Astrocyte (in vitro differentiated cells and primary cell): Measurements from ENCODE around the gene CCK. TPM values are rescaled to one million over a fixed set of nuclear protein-coding genes. Genes with fewer than 3 reads are reported as not detected.

Experiments used
- DNase-seq: peaks from one replicate; pipeline ENCODE4 v3.0.0-alpha.2; 2010; ENCODE audit warnings: low read depth
- FAIRE-seq: peaks from 2 replicates; lab custom pipeline; 2011; peaks lifted over from hg19 to GRCh38; lab: Jason Lieb, UNC
- H2AFZ ChIP-seq: 2 replicates; pipeline ENCODE4 v1.6.0; 2012; ENCODE audit warnings: low read depth, low read length, inconsistent platforms
- H3K27ac ChIP-seq: 2 replicates; pipeline ENCODE4 v1.5.1; 2011; ENCODE audit warnings: low read depth, low read length, inconsistent platforms
- H3K27me3 ChIP-seq: 2 replicates; pipeline ENCODE4 v1.6.0; 2011; ENCODE audit warnings: low read length, inconsistent platforms; ENCODE audit not compliant: insufficient read depth
- H3K36me3 ChIP-seq: 2 replicates; pipeline ENCODE4 v1.5.1; 2011; ENCODE audit warnings: low read length, inconsistent platforms; ENCODE audit not compliant: insufficient read depth
- H3K4me1 ChIP-seq: 2 replicates; pipeline ENCODE4 v1.5.1; 2011; ENCODE audit warnings: low read length, inconsistent platforms; ENCODE audit not compliant: insufficient read depth
- H3K4me2 ChIP-seq: 2 replicates; pipeline ENCODE4 v1.6.0; 2012; ENCODE audit warnings: low read length, inconsistent platforms
- H3K4me3 ChIP-seq: 2 replicates; pipeline ENCODE4 v1.5.1; 2011; ENCODE audit warnings: low read depth, mild to moderate bottlenecking, low read length, inconsistent platforms; ENCODE audit not compliant: insufficient read depth
- H3K79me2 ChIP-seq: 2 replicates; pipeline ENCODE4 v1.6.0; 2012; ENCODE audit warnings: mild to moderate bottlenecking, low read length, inconsistent platforms; ENCODE audit not compliant: insufficient read depth
- H3K9ac ChIP-seq: 2 replicates; pipeline ENCODE4 v1.6.0; 2012; ENCODE audit warnings: mild to moderate bottlenecking, low read length, inconsistent platforms
- H3K9me3 ChIP-seq: 2 replicates; pipeline ENCODE4 v1.5.1; 2012; ENCODE audit warnings: low read depth, mild to moderate bottlenecking, low read length, inconsistent platforms; ENCODE audit not compliant: insufficient read depth
- H4K20me1 ChIP-seq: 2 replicates; pipeline ENCODE4 v1.6.0; 2012; ENCODE audit warnings: low read length, inconsistent platforms; ENCODE audit not compliant: insufficient read depth
- H3K27ac Mint-ChIP-seq: one replicate; pipeline ENCODE4 v1.8.0; 2021; ENCODE audit warnings: mild to moderate bottlenecking, mixed read lengths; ENCODE audit not compliant: unreplicated experiment
- H3K27me3 Mint-ChIP-seq: one replicate; pipeline ENCODE4 v1.8.0; 2021; ENCODE audit warnings: low read depth, mixed read lengths; ENCODE audit not compliant: unreplicated experiment
- H3K36me3 Mint-ChIP-seq: one replicate; pipeline ENCODE4 v1.8.0; 2021; ENCODE audit warnings: low read depth, mixed read lengths; ENCODE audit not compliant: unreplicated experiment
- H3K4me1 Mint-ChIP-seq: one replicate; pipeline ENCODE4 v1.8.0; 2021; ENCODE audit warnings: low read depth, mixed read lengths; ENCODE audit not compliant: unreplicated experiment
- H3K4me3 Mint-ChIP-seq: one replicate; pipeline ENCODE4 v1.8.0; 2021; ENCODE audit warnings: mild to moderate bottlenecking, moderate library complexity, mixed read lengths; ENCODE audit not compliant: unreplicated experiment
- H3K9me3 Mint-ChIP-seq: one replicate; pipeline ENCODE4 v1.8.0; 2021; ENCODE audit warnings: mild to moderate bottlenecking, mixed read lengths; ENCODE audit not compliant: unreplicated experiment
- EZH2 ChIP-seq: IDR thresholded peaks from 2 replicates; pipeline ENCODE4 v1.6.1; 2012; ENCODE audit warnings: mild to moderate bottlenecking, low read length, inconsistent platforms; ENCODE audit not compliant: insufficient read depth
- total RNA-seq: library from RNA; stranded (reverse); gene quantifications from 2 replicates; pipeline ENCODE4 v1.2.1, GENCODE V29; 2021
- TF ChIP-seq, protein P1 (sequence below): IDR thresholded peaks from 2 replicates; pipeline ENCODE4 v1.5.1; 2011; ENCODE audit warnings: low read depth, mild to moderate bottlenecking, inconsistent platforms, low read length, moderate library complexity; ENCODE audit not compliant: insufficient read depth

The CCK gene
- total RNA-seq, 1 donor from 2014 or later = not detected

- Mint-ChIP-seq H3K4me3 (no peak overlapping the region), H3K27ac (no peak overlapping the region), H3K9me3 (no peaks in the 10 kb centered on the region), H3K4me1 (no peaks in the 10 kb centered on the region), H3K36me3 (no peaks in the 10 kb centered on the region), H3K27me3 (peaks cover 14% of the 10 kb centered on the region)
- Histone ChIP-seq H2AFZ (no peak overlapping the region), H3K4me3 (no peak overlapping the region), H3K27ac (no peak overlapping the region), H3K4me2 (no peak overlapping the region), H3K9me3 (no peaks in the 10 kb centered on the region), H3K36me3 (no peaks in the 10 kb centered on the region), H3K27me3 (no peaks in the 10 kb centered on the region), H3K4me1 (no peaks in the 10 kb centered on the region), H3K9ac (no peak overlapping the region), H4K20me1 (no peaks in the 10 kb centered on the region), H3K79me2 (no peaks in the 10 kb centered on the region)
- DNase-seq (no peak), FAIRE-seq (no peak)
- TF ChIP-seq, protein P1, sequence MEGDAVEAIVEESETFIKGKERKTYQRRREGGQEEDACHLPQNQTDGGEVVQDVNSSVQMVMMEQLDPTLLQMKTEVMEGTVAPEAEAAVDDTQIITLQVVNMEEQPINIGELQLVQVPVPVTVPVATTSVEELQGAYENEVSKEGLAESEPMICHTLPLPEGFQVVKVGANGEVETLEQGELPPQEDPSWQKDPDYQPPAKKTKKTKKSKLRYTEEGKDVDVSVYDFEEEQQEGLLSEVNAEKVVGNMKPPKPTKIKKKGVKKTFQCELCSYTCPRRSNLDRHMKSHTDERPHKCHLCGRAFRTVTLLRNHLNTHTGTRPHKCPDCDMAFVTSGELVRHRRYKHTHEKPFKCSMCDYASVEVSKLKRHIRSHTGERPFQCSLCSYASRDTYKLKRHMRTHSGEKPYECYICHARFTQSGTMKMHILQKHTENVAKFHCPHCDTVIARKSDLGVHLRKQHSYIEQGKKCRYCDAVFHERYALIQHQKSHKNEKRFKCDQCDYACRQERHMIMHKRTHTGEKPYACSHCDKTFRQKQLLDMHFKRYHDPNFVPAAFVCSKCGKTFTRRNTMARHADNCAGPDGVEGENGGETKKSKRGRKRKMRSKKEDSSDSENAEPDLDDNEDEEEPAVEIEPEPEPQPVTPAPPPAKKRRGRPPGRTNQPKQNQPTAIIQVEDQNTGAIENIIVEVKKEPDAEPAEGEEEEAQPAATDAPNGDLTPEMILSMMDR = no peak
- no peak for TF ChIP-seq EZH2
These were observed 40.5 kb upstream of the CCK start for GRCh38 chr3:42306499-42306898.

DNA sequence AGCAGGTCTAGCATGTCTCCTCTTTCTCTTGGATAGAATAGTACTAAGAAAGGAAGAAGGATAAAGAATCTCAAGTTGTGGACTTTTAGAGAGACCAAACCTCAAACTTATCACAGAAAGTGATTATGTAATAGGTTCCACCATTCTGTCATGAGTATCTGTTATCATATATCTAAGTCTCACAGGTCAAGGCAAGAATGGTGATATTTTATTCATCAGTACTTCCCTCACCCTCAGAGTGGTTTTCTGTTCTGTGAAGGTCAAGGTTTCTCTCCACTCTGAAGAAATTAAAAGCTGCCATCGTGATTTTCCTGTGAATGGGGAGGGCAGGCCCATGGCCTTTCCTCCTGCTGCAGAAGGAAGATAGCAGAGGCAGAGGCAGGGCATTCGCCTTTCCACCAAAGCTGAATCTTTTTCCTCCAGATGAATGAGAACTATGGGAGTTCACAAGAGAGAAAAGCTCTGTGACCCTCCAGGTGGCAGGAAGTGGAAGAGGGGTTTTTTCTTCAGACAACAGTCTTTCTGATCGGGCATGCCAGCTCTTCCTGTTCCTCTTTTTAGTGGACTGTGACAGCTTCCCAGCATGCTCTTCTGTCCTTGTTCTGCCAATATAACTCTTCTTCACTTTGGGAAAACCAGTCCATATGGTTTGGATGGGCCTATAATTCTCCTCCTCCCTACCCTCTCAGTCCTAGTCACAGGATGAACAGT is 37.1 kb upstream of the CCK start:
- no peak overlapping the region for H3K27ac Mint-ChIP-seq
- Histone ChIP-seq H3K4me3 (no peak overlapping the region), H3K27me3 (no peaks in the 10 kb centered on the region), H3K27ac (no peak overlapping the region), H3K9ac (no peak overlapping the region), H3K9me3 (no peaks in the 10 kb centered on the region), H4K20me1 (no peaks in the 10 kb centered on the region), H3K79me2 (no peaks in the 10 kb centered on the region), H2AFZ (no peak overlapping the region), H3K4me2 (no peak overlapping the region), H3K4me1 (no peaks in the 10 kb centered on the region), H3K36me3 (no peaks in the 10 kb centered on the region)
- H3K4me1 Mint-ChIP-seq = peaks cover 1% of the 10 kb centered on the region
- FAIRE-seq = no peak
- H3K27me3 Mint-ChIP-seq = peaks cover 14% of the 10 kb centered on the region
- H3K9me3 Mint-ChIP-seq = no peaks in the 10 kb centered on the region
- no peak overlapping the region for H3K4me3 Mint-ChIP-seq
- DNase-seq = no peak
- no peaks in the 10 kb centered on the region for H3K36me3 Mint-ChIP-seq
- TF ChIP-seq, protein P1 = no peak
- no peak for TF ChIP-seq EZH2
